Fibroblast of mammary gland (primary cell): Measurements from ENCODE around the gene GLT1D1.

ENCODE experiments used
- DNase-seq: peaks from one replicate; pipeline ENCODE4 v3.0.0-alpha.2; 2010; ENCODE audit warnings: low read depth
- H3K4me3 ChIP-seq: 2 replicates; pipeline ENCODE4 v1.5.1; 2011; ENCODE audit warnings: low read depth, mild to moderate bottlenecking, low read length, moderate library complexity; ENCODE audit not compliant: control insufficient read depth
- TF ChIP-seq, protein P1 (sequence below): conservative IDR thresholded peaks from 2 replicates; pipeline ENCODE4 v1.5.1; 2011; ENCODE audit warnings: low read depth, low read length, inconsistent platforms; ENCODE audit not compliant: control insufficient read depth, insufficient read depth

Gene GLT1D1

DNA sequence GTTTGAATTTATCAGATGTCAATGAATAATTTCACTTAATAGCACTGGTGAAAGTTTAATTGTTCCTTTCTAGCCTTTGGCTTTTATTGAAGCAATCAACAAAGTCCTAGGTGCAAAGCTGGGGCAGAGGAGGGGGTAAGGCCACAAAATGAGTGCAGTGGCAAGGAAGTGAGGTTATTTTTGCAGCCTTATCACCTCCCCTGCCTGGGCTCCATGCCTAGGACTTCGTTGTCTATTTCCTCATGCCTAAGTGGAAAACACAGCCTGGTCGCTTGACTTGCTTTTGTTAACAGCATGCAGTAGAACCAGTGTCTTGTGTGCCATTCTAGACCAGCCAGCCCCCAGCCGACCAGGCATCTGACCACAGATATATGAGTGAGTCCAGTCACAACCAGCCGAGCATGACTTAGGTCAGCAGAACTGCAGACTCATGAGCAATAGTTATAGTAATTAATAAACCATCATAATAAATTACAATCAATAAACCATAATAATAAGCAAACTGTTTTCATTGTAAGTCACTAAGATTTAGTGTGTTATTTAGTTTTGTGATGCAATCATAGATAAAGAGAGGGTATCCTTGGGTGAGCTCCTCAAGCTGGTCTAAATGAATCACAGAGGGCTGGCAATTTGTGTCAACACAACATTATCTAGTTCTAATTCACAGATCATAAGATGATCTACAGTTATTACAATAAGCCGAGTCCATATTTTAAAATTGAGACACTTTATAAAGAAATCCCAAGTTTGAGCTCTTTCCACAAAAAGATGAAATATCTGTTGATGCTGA, 156.8 kb downstream of the GLT1D1 start:
- TF ChIP-seq, protein P1, sequence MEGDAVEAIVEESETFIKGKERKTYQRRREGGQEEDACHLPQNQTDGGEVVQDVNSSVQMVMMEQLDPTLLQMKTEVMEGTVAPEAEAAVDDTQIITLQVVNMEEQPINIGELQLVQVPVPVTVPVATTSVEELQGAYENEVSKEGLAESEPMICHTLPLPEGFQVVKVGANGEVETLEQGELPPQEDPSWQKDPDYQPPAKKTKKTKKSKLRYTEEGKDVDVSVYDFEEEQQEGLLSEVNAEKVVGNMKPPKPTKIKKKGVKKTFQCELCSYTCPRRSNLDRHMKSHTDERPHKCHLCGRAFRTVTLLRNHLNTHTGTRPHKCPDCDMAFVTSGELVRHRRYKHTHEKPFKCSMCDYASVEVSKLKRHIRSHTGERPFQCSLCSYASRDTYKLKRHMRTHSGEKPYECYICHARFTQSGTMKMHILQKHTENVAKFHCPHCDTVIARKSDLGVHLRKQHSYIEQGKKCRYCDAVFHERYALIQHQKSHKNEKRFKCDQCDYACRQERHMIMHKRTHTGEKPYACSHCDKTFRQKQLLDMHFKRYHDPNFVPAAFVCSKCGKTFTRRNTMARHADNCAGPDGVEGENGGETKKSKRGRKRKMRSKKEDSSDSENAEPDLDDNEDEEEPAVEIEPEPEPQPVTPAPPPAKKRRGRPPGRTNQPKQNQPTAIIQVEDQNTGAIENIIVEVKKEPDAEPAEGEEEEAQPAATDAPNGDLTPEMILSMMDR: no peak
- no peak overlapping the region for H3K4me3 ChIP-seq
- DNase-seq: no peak

DNA sequence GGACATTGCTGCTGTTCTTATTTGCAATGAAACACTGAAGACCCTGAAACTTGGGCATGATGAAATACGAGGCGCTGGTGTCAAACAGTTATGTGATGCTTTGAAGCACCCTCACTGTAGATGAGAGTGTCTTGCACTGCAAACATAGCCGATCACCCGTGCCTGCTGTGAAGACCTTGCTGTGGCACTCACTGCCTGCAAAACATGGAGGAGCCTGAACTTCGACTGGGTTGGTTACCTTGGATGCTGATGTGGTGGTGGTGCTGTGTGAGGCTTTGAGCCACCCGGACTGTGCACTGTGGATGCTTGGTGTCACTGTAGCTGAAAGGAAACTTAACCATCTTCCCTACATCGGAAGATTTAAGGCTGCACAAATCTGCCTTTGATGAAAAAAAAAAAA, 162.9 kb downstream of the GLT1D1 start:
- DNase-seq: no peak
- TF ChIP-seq, protein P1: no peak
- no peak overlapping the region for H3K4me3 ChIP-seq

DNA sequence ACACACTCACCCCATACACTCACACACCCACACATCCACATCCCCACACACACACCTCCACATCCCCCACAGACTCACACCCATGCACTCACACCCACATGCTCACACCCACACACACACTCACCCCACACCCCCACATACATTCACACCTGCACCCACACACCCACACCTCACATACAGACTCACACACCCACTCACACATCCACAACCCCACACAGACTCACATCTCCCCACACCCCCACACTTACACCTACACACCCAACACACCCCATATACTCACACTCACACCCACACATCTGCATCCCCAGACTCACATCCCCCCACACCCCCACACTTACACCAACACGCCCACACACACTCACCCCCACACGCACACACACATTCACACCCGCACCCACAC, 171.8 kb downstream of the GLT1D1 start:
- H3K4me3 ChIP-seq: no peak overlapping the region
- TF ChIP-seq, protein P1: no peak
- DNase-seq: no peak

DNA sequence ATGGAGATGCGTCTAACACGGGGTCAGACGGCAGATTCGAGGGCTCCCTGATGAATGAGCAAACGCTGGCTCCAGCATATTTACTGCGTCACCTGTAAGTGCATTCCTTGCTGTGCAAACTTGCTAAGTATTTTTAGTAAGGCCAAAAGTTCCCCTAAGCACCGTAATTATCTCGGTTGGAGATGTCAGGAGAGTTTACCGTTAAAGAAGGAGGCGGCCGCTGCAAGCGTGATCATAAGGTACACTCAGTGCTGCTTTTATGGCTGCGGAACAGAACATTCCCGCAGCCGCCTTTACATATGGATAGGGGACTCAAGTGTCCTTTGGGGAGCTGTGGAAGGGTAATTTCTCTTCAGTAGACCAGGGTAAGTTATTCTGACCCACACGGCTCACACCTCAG, 175.6 kb downstream of the GLT1D1 start:
- DNase-seq: no peak
- no peak overlapping the region for H3K4me3 ChIP-seq
- TF ChIP-seq, protein P1: no peak
